Osteoblast (primary cell): ENCODE results near the gene SLC5A9. TPM values are rescaled to one million over a fixed set of nuclear protein-coding genes. Genes with fewer than 3 reads are reported as not detected.
"Not testable (repeated sequence)": the region's sequence is repeated elsewhere in the genome, so short reads cannot be mapped to it uniquely, and the experiment has no call there.

ENCODE experiments used
- DNase-seq: peaks from one replicate; pipeline ENCODE4 v3.0.0; 2011; ENCODE audit warnings: low spot score, mixed read lengths; ENCODE audit not compliant: insufficient read length; ENCODE audit errors: missing footprints
- H2AFZ ChIP-seq: 2 replicates; pipeline ENCODE4 v1.6.0; 2011; ENCODE audit warnings: mild to moderate bottlenecking, low read length
- H3K27ac ChIP-seq: 2 replicates; pipeline ENCODE4 v1.5.1; 2011; ENCODE audit warnings: mild to moderate bottlenecking, low read depth, low read length, moderate library complexity
- H3K27me3 ChIP-seq: 2 replicates; pipeline ENCODE4 v1.6.0; 2012; ENCODE audit warnings: mild to moderate bottlenecking, control low read depth, inconsistent platforms, low read length, moderate library complexity; ENCODE audit not compliant: insufficient read depth
- H3K36me3 ChIP-seq: 2 replicates; pipeline ENCODE4 v1.5.1; 2011; ENCODE audit warnings: mild to moderate bottlenecking, low read length, control low read depth, moderate library complexity; ENCODE audit not compliant: insufficient read depth
- H3K4me1 ChIP-seq: 2 replicates; pipeline ENCODE4 v1.5.1; 2011; ENCODE audit warnings: mild to moderate bottlenecking, low read length, control low read depth, moderate library complexity; ENCODE audit not compliant: insufficient read depth
- H3K4me2 ChIP-seq: 2 replicates; pipeline ENCODE4 v1.6.0; 2011; ENCODE audit warnings: mild to moderate bottlenecking, low read length; ENCODE audit not compliant: insufficient read depth
- H3K4me3 ChIP-seq: fragments of 200-600 bp; sonication (generic); 3 replicates; pipeline ENCODE4 v1.5.1; 2012; ENCODE audit warnings: mild to moderate bottlenecking, low read length, inconsistent platforms; ENCODE audit not compliant: insufficient read depth
- H3K79me2 ChIP-seq: 2 replicates; pipeline ENCODE4 v1.6.0; 2012; ENCODE audit warnings: mild to moderate bottlenecking, low read length, control low read depth, inconsistent platforms; ENCODE audit not compliant: insufficient read depth
- H3K9me3 ChIP-seq: 2 replicates; pipeline ENCODE4 v1.5.1; 2011; ENCODE audit warnings: low read depth, low read length, control low read depth
- H4K20me1 ChIP-seq: 2 replicates; pipeline ENCODE4 v1.6.0; 2012; ENCODE audit warnings: mild to moderate bottlenecking, low read length, control low read depth; ENCODE audit not compliant: insufficient read depth
- CTCF ChIP-seq: IDR thresholded peaks from 2 replicates; pipeline ENCODE4 v1.5.1; 2011; ENCODE audit warnings: mild to moderate bottlenecking, low read depth, low read length, moderate library complexity; ENCODE audit errors: extremely low read depth
- total RNA-seq: library from RNA; depleted of rRNA; stranded (reverse); fragments of >200 nt; gene quantifications from 2 replicates; pipeline ENCODE4 v1.2.3, GENCODE V29; 2012

SLC5A9 gene
- total RNA-seq, 1 donor, result not detected

- no peak for TF ChIP-seq CTCF
- Histone ChIP-seq H3K4me1 (no peaks in the 10 kb centered on the region), H3K36me3 (no peaks in the 10 kb centered on the region), H3K27ac (no peak overlapping the region), H4K20me1 (no peaks in the 10 kb centered on the region), H3K27me3 (no peaks in the 10 kb centered on the region), H3K79me2 (no peaks in the 10 kb centered on the region), H3K9me3 (no peaks in the 10 kb centered on the region), H3K4me2 (no peak overlapping the region), H3K4me3 (no peak overlapping the region), H2AFZ (no peak overlapping the region)
- DNase-seq, result no peak
These were observed 44.1 kb downstream of the SLC5A9 start for GRCh38 chr1:48266576-48266975.

GRCh38 chr1:48277437-48277836 lies 54.9 kb downstream of the SLC5A9 start:
- H3K27me3 ChIP-seq, H3K27ac ChIP-seq, H3K4me2 ChIP-seq, H2AFZ ChIP-seq, H3K4me1 ChIP-seq, H3K4me3 ChIP-seq, H3K36me3 ChIP-seq, H4K20me1 ChIP-seq, H3K79me2 ChIP-seq, H3K9me3 ChIP-seq, DNase-seq: not testable (repeated sequence)

GRCh38 chr1:48282329-48282728 lies 59.8 kb downstream of the SLC5A9 start:
- not testable (repeated sequence) for H3K27me3 ChIP-seq, DNase-seq, H3K9me3 ChIP-seq, H2AFZ ChIP-seq, H3K27ac ChIP-seq, H3K36me3 ChIP-seq, H3K4me2 ChIP-seq, H4K20me1 ChIP-seq, H3K4me1 ChIP-seq, H3K4me3 ChIP-seq, H3K79me2 ChIP-seq

GRCh38 chr1:48284696-48285420 lies 62.3 kb downstream of the SLC5A9 start:
- H4K20me1 ChIP-seq, H3K36me3 ChIP-seq, H2AFZ ChIP-seq, H3K4me2 ChIP-seq, H3K79me2 ChIP-seq, H3K27me3 ChIP-seq, DNase-seq, H3K4me3 ChIP-seq, H3K4me1 ChIP-seq, H3K9me3 ChIP-seq, H3K27ac ChIP-seq: not testable (repeated sequence)

GRCh38 chr1:48285525-48285924 lies 63.0 kb downstream of the SLC5A9 start:
- DNase-seq, result no peak
- Histone ChIP-seq H3K27ac (no peak overlapping the region), H3K4me3 (no peak overlapping the region), H3K27me3 (no peaks in the 10 kb centered on the region), H3K79me2 (no peaks in the 10 kb centered on the region), H4K20me1 (no peaks in the 10 kb centered on the region), H3K4me1 (no peaks in the 10 kb centered on the region), H3K36me3 (no peaks in the 10 kb centered on the region), H2AFZ (no peak overlapping the region), H3K4me2 (no peak overlapping the region), H3K9me3 (no peaks in the 10 kb centered on the region)
- no peak for TF ChIP-seq CTCF
